Measurements from ENCODE around the gene TCEAL1. TPM values are rescaled to one million over a fixed set of nuclear protein-coding genes. Genes with fewer than 3 reads are reported as not detected.
"Not testable (repeated sequence)": the region's sequence is repeated elsewhere in the genome, so short reads cannot be mapped to it uniquely, and the experiment has no call there.

Gene TCEAL1
- total RNA-seq, 1 donor from 2014 or later, result 4.9 TPM

DNA sequence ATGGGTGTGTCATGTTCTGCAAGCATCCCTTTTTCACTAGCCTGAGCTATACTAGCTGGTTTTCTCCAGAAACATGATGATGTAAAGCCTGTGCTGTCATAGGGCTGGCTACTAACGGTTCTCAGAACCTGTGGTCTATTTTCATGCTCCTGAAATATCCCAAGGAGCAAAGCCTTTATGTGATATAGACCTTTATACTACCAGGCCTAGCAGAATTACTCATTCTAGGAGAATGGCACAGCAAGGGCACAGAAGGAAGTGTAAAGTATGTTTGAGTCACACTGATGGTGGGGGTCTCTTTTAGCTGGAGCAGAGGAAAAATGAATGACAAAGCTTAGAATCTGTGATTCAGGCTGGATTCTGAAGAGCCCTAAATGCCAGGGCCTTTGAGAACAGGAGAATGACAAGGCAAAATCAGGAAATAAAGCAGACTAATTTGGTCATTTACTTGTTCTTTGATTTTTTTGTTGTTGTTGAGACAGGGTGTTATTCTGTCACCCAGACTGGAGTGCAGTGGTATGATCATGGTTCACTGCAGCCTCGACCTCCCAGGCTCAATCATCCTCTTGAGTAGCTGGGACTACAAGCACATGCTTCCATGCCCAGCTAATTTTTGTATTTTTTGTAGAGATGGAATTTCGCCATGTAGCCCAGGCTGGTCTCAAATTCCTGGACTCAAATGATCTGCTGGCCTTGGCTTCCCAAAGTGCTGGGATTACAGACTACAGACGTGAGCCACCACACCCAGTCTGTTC, 11.8 kb downstream of the TCEAL1 start:
- Histone ChIP-seq H3K27ac (no peak overlapping the region), H3K27me3 (no peaks in the 10 kb centered on the region), H3K9me3 (no peaks in the 10 kb centered on the region), H3K4me1 (no peaks in the 10 kb centered on the region), H3K36me3 (no peaks in the 10 kb centered on the region), H3K4me3 (no peak overlapping the region)
- no peak for DNase-seq (ENCODE audit: low spot score in 2 of 2)
- TF ChIP-seq, protein P1, sequence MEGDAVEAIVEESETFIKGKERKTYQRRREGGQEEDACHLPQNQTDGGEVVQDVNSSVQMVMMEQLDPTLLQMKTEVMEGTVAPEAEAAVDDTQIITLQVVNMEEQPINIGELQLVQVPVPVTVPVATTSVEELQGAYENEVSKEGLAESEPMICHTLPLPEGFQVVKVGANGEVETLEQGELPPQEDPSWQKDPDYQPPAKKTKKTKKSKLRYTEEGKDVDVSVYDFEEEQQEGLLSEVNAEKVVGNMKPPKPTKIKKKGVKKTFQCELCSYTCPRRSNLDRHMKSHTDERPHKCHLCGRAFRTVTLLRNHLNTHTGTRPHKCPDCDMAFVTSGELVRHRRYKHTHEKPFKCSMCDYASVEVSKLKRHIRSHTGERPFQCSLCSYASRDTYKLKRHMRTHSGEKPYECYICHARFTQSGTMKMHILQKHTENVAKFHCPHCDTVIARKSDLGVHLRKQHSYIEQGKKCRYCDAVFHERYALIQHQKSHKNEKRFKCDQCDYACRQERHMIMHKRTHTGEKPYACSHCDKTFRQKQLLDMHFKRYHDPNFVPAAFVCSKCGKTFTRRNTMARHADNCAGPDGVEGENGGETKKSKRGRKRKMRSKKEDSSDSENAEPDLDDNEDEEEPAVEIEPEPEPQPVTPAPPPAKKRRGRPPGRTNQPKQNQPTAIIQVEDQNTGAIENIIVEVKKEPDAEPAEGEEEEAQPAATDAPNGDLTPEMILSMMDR (IDR thresholded peaks at IDR 0.05), result no peak
- intact Hi-C loops (cut with DNase I), result no loop called here

- DNase-seq (ENCODE audit: low spot score in 2 of 2), result no peak
- TF ChIP-seq, protein P1 (IDR thresholded peaks at IDR 0.05), result no peak
- Histone ChIP-seq H3K36me3 (no peaks in the 10 kb centered on the region), H3K27me3 (no peaks in the 10 kb centered on the region), H3K9me3 (peaks cover 0 to 6% of the 10 kb centered on the region in 2 donors), H3K4me3 (no peak overlapping the region), H3K27ac (no peak overlapping the region), H3K4me1 (no peaks in the 10 kb centered on the region)
- intact Hi-C loops (cut with DNase I), result no loop called here
Measured at GRCh38 chrX:103644125-103644524, 15.3 kb downstream of the TCEAL1 start.

GRCh38 chrX:103647630-103648029, 18.9 kb downstream of the TCEAL1 start:
- Histone ChIP-seq H3K36me3 (no peaks in the 10 kb centered on the region), H3K4me1 (no peaks in the 10 kb centered on the region), H3K27ac (no peak overlapping the region), H3K27me3 (no peaks in the 10 kb centered on the region), H3K9me3 (peaks cover 0 to 6% of the 10 kb centered on the region in 2 donors), H3K4me3 (no peak overlapping the region)
- intact Hi-C loops (cut with DNase I), result no loop called here
- DNase-seq (ENCODE audit: low spot score in 2 of 2), result no peak
- TF ChIP-seq, protein P1 (IDR thresholded peaks at IDR 0.05), result no peak

- no peaks in the 10 kb centered on the region for H3K27me3 ChIP-seq
- peaks cover 0 to 6% of the 10 kb centered on the region in 2 donors for H3K9me3 ChIP-seq
- no peaks in the 10 kb centered on the region for H3K36me3 ChIP-seq
- TF ChIP-seq, protein P1 (IDR thresholded peaks at IDR 0.05), result no peak
- intact Hi-C loops (cut with DNase I), result no loop called here
- H3K27ac ChIP-seq, result no peak overlapping the region
- no peaks in the 10 kb centered on the region for H3K4me1 ChIP-seq
- H3K4me3 ChIP-seq, result no peak overlapping the region
- DNase-seq (ENCODE audit: low spot score in 2 of 2), result no peak
Measured at GRCh38 chrX:103651151-103651773, 22.5 kb downstream of the TCEAL1 start.

GRCh38 chrX:103655230-103656000, 26.6 kb downstream of the TCEAL1 start:
- H3K27ac ChIP-seq; H3K4me1 ChIP-seq; H3K9me3 ChIP-seq; H3K4me3 ChIP-seq; H3K36me3 ChIP-seq; H3K27me3 ChIP-seq; intact Hi-C loops (cut with DNase I); DNase-seq (ENCODE audit: low spot score in 2 of 2): not testable (repeated sequence)

DNA sequence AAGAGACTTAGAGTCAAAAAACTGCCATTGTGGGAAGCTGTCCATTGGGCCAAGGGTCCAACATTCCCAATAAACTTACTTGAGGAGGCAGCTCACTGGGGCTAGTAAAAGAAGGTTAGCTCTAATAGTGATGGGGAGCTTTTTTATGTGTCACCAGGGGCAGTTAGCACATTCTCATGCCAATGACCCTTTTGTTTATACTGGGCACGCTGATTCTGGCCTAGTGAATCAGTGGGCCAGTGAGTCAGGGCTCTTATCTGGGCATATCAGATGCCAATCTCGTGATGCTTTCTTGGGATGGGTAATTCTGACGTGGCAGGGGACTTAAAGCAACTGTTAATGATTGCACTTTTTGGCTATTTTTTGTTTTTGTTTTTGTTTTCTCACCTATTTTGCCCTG, 27.8 kb downstream of the TCEAL1 start:
- Histone ChIP-seq H3K4me1 (no peaks in the 10 kb centered on the region), H3K4me3 (no peak overlapping the region), H3K9me3 (no peaks in the 10 kb centered on the region), H3K27me3 (no peaks in the 10 kb centered on the region), H3K36me3 (no peaks in the 10 kb centered on the region), H3K27ac (no peak overlapping the region)
- DNase-seq (ENCODE audit: low spot score in 2 of 2), result no peak
- intact Hi-C loops (cut with DNase I), result no loop called here
- TF ChIP-seq, protein P1 (IDR thresholded peaks at IDR 0.05), result no peak

GRCh38 chrX:103657066-103657465, 28.3 kb downstream of the TCEAL1 start:
- H3K9me3 ChIP-seq; intact Hi-C loops (cut with DNase I); H3K4me1 ChIP-seq; H3K36me3 ChIP-seq; H3K27me3 ChIP-seq; DNase-seq (ENCODE audit: low spot score in 2 of 2); H3K27ac ChIP-seq; H3K4me3 ChIP-seq: not testable (repeated sequence)

Data from ascending aorta (tissue), 2 donors.